SK-N-SH (cell line): ENCODE results near the gene PEA15.

ENCODE experiments used
- CTCF ChIP-seq: fragments of 200-600 bp; sonication (generic); IDR thresholded peaks from 2 replicates; pipeline ENCODE4 v1.6.1; 2017; ENCODE audit warnings: antibody characterized with exemption, mild to moderate bottlenecking, moderate library complexity
- GABPA ChIP-seq: IDR thresholded peaks from 2 replicates; pipeline ENCODE4 v1.4.0; 2012; ENCODE audit warnings: low read depth, mild to moderate bottlenecking

GRCh38 chr1:160168016-160168415 is 37.2 kb upstream of the PEA15 start:
- TF ChIP-seq GABPA (no peak), CTCF (no peak)
